ENCODE measurements around the gene TMEM139.
A peak's percentile ranks its signal among the peaks of the same experiment; 100 is the strongest.
"Not testable (repeated sequence)": the region's sequence is repeated elsewhere in the genome, so short reads cannot be mapped to it uniquely, and the experiment has no call there.

TMEM139 gene

DNA sequence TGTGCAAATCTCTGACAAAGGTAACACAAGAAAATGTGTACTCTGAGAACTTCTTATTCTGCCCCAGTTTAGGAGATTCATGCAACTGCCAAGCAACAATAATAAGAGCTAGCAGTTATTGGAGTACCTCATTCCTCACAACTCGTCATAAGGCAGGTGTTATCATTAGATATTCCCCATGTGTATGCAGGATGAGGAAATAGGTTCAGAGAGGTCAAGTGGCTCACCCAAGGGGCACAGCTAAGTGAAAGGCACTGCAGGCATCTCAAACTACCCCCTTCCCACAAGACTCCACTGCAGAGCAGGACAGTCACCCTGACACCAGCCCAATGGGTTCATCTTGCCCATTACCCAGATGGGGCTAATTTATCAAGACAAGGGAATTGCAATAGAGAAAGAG lies 22.9 kb upstream of the TMEM139 start:
- DNase-seq, result no peak

DNA sequence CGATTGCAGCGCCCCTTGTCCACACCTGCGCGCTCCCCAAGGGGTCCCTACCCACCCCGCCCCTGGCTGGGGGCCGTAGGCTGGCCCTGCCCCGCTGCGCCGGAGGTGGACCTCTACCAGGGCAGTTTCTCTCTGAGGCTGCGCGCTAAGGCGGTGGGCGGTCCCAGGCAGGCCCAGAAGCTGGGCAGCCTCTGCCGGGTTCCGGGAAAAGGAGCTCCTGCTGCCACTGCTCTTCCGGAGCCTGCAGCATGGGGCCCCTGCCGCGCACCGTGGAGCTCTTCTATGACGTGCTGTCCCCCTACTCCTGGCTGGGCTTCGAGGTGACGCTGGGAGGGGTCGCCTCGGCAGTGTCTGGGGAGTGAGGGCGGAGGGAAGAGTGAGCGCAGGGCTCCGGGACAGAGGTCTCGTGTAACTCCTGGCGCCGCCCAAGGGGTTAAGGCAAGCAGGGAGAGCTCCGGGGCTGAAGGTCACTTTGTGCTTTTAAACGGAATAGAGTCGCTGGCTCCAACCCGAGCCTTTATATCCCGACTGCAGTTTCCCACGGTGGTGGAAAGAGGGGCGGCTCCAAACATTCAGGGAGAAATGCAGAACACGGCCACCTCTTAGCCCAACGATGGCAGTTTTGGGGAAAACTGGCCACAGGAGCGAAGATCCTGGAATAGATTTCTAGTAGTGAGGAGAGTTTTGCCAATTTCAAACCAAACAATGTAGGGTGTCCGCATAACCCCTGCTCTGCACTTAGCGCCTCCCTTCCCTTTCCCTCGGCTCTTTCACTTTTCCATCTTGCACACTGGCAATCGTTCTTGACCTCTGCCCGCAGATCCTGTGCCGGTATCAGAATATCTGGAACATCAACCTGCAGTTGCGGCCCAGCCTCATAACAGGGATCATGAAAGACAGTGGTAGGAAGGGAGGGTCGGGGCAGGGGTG lies 21.2 kb upstream of the TMEM139 start, which contains the start of gene GSTK1:
TSS of gene GSTK1 (plus strand) at position 176 of the 930 bp plus-strand sequence. CDS start at position 249, 73 bp downstream.
- DNase-seq, result peak; percentile 75 to 82

DNA sequence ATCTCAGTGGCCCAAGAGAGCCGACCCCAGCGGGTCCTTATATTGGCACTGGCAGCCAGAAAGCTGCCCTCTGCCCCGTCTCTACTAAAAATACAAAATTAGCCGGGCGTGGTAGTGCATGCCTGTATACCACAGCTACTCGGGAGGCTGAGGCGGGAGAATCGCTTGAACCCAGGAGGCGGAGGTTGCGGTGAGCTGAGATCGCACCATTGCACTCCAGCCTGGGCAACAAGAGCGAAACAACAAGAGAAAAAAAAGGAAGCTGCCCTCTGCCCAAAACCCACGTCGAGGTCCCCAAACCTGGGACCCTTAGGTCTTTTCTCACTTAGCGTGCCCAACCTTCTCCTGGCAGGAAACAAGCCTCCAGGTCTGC lies 20.6 kb upstream of the TMEM139 start:
- not testable (repeated sequence) for DNase-seq

DNA sequence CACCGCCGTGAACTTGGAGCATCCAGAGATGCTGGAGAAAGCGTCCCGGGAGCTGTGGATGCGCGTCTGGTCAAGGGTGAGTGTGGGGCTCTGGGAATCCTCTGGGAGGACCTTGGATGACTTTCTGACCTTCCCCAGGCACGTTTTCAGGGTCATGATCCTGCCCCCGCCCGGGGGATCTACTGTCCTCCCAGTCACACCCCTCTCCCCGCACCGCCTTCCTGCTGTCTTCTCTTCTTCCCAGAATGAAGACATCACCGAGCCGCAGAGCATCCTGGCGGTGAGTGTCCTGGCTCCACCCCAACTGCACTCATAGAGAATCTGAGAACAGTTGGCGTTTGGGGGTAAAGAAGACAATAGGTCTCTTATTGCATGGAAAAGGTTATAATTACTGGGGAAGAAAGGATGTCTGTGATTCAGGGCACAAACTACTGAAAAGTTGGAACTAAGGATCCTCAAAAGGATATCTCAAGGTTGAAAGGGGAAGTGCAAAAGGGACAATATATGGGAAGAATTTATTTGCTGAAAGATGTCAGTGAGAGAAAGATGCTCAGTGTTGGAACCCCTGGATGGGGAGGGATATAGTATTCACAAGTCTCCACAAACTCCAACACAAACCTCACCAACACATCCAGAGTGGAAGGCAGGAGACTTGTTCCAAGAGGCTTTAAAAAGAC lies 19.6 kb upstream of the TMEM139 start:
- DNase-seq, result no peak

DNA sequence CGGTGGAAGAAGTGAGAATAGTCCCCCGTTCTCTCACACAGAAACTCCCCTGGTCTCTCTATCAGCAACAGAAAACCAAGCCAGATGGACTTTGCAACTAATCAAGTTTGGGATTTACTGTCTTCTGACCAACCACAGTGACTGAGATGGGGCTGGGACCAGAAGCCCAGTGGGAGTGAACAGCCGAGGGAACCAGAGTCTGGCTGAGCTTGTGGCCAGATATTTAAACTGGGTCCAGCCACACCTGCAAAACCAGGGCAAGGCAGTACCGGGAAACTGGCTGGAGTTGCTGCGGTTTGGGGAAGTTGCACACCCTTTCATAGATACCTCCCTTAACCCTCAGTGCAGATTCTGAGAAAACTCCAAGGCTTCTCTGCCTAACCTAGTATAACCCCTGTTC lies 15.5 kb upstream of the TMEM139 start:
- DNase-seq, result no peak

DNA sequence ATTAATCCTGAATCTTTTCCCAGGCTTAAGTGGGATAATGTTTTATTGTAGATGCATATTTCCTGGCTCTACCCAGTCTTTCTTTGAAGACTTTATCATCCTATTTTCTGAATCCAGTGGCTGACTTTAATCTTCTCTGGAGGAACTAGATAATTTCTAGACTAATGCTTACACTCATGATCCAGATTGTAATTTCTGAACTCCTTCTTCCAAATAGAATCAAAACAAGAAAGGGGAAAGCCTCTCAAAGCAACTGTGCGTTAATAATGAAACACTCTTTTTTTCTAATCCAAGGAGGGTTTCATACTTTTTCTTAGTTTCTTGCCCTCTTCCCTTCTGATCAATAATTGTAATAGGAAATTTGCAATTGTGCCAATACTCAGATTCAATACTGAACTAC lies 13.5 kb upstream of the TMEM139 start:
- no peak for DNase-seq

DNA sequence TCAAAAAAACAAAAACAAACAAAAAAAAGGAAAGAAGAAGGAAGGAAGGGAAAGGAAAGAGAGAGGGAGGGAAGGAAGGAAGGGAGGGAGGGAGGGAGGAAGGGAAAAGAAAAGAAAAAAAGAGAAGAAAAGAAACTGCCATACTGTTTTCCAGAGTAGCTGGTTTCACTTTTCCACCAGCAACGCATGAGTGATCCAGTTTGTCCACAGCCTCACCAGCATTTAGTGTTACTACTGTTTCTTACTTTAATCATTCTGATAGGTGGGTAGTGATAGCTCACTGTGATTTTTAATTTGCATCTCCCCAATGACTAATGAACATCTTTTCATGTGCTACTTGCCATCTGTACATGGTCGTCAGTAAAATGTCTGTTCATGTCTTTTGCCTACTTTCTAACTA lies 11.9 kb upstream of the TMEM139 start:
- DNase-seq, result no peak

DNA sequence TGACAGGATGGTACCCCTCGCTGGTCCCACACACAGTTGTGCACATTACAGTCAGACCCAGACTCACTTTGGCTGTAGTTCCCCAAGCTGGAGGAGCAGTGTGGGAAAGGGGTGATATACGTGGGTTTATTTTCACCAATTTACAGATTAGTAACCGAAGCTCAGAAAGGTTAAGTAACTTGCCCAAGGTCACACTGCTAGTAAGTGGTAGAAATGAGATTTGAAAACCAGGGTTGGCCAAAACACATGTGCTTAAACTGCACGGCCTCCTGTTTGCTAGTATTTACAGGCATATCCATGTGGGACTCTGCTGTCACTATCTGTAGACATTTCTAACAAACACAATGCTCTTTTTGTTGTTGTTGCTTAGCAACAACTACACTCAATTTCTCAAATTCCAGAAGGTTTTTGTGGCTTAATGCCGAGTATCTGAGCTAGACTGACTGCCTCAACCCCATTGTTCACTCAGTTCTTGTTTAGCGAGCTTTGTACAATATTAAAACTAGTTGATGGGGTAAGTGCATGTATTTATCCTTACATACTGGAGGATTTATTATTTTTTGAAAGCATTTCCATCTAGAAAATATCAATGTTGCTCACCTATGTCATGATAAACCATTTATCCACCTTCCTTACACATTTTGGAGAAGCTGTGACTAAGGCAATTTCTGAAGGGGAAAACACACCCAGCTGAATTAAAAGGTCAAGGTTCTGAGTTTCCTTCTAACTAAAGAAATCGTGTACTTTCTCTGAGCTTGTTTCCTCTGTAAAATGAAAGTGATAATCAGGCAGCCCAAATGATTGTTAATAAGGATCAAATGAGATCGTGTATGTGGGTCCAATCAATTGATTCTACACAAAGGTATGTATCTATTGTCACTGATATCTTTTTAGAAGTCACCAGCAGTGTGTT lies 5.3 kb upstream of the TMEM139 start:
- peak; percentile 20 to 89 for DNase-seq

DNA sequence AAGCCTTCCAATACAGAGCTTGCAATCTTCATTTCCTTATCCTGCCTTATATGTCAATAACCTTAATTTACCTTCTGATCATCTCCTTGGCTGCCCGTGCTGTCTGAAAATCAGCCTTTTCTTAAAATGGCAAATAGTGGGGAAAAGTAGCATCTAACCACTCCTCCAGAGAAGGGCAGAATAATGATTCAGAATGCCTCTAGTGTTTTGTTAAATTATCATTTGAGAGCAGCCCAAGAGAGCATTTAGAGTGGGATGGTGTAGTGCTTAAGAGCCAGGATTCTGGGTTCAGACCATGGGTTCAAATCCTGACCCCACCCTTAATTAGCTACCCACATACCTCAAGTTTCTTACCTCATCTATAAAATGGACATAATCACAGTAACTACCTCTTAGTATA lies 4.6 kb upstream of the TMEM139 start:
- DNase-seq, result no peak

DNA sequence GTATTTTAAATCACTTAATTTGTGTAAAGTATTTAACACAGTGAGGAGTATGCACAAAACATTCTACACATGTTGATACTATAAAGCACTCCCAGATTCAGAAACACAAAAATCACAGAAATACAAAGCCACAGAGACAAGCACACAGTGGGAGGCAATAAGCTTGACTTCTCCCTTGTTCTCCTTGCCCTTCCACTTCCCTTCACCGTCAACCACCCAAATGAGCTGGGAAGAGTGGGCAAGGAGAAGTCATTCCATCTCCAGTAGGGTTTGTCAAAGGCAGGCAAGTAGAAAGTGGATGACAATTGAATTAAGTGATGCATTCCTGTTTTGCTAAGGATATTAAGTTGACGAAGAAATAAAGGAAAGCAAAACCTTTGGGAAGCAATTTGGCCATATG lies 4.2 kb upstream of the TMEM139 start:
- DNase-seq, result no peak

DNA sequence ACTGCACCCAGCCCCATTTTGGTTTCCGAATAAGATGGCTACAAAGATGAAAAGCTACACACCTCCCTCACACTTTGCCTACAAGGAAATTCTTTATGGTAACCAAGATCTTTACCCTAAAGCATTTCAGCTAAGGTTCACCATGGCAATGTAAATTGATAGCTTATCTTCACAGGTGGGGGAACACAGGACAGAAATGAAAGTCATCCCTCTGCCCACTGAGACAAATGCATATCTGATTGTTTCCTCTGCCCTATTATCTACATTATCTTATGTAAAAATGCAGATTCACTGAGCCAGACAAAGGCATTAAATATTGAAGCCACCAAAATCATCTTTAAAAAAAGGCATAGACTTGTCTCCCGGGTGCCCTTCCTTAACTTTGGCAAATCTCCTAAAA lies 3.2 kb upstream of the TMEM139 start:
- no peak for DNase-seq

DNA sequence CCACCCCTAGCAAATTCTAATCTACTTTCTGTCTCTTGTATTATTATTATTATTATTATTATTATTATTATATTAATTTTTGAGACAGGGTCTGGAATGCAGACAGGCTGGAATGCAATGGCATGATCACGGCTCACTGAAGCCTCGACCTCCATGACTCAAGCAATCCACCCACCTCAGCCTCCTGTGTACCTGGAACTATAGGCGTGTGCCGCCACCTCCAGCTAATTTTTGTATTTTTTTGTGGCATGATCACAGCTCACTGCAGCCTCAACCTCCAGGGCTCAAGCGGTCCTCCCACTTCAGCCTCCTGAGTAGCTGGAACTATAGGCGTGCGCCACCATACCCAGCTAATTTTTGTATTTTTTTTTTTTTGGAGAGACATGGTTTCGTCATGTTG lies 2.6 kb upstream of the TMEM139 start:
- no peak for DNase-seq

DNA sequence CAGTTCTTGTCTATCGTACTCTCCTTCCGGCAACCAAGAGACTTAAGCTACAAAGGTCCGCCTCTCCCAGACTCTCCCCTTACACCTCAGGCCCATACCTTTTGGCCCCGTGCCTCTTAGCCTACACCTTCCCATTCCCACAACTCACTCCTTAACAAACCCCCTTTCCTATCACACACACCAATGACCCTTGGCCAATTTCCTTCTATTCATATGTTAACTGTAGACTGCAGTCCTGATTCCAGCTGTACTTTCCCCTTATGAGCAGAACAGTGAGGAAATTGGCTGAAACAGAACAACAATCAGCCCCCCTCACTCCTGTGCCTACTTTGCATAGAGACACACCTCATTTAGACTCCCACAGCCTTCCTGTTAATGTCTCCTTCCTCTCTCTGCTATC lies 1.4 kb upstream of the TMEM139 start:
- no peak for DNase-seq

DNA sequence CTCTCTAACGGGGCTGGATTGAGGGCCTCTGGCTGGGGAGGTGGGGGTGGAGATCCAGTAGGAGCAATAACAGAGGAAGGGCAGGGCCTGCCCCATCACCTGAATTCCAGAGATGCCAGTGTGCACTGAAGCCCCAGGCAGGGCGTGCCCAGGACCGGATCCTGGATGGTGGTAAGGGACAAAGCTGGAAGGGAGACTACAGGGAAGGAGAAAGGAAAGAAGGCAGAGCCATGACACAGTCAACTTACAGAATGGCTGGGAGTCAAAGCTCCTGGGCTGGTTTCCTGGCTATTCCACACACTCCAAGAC lies 666 bp downstream of the TMEM139 start:
- DNase-seq, result no peak

DNA sequence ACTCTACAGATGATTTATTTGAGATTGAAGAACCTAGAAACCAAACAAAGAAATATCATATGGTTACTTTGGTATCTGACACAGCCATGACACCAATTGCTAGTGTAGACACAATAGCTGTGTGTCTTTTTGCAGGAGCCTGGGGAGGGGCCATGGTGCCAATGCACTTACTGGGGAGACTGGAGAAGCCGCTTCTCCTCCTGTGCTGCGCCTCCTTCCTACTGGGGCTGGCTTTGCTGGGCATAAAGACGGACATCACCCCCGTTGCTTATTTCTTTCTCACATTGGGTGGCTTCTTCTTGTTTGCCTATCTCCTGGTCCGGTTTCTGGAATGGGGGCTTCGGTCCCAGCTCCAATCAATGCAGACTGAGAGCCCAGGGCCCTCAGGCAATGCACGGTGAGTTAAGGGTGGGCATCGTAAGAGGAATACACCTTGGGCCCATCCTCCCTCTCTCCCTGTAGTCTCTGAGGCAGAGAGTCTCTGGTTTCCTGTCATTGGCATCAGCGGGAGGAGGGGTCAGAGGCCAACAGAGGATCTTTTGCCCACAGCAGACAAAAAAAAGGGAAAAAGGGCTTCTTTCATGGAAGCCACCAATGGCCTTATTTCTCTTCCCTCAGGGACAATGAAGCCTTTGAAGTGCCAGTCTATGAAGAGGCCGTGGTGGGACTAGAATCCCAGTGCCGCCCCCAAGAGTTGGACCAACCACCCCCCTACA lies 1.2 kb downstream of the TMEM139 start:
- DNase-seq, result peak; percentile 81 to 84

DNA sequence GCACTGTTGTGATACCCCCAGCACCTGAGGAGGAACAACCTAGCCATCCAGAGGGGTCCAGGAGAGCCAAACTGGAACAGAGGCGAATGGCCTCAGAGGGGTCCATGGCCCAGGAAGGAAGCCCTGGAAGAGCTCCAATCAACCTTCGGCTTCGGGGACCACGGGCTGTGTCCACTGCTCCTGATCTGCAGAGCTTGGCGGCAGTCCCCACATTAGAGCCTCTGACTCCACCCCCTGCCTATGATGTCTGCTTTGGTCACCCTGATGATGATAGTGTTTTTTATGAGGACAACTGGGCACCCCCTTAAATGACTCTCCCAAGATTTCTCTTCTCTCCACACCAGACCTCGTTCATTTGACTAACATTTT lies 1.7 kb downstream of the TMEM139 start:
- DNase-seq, result peak; percentile 38 to 81

DNA sequence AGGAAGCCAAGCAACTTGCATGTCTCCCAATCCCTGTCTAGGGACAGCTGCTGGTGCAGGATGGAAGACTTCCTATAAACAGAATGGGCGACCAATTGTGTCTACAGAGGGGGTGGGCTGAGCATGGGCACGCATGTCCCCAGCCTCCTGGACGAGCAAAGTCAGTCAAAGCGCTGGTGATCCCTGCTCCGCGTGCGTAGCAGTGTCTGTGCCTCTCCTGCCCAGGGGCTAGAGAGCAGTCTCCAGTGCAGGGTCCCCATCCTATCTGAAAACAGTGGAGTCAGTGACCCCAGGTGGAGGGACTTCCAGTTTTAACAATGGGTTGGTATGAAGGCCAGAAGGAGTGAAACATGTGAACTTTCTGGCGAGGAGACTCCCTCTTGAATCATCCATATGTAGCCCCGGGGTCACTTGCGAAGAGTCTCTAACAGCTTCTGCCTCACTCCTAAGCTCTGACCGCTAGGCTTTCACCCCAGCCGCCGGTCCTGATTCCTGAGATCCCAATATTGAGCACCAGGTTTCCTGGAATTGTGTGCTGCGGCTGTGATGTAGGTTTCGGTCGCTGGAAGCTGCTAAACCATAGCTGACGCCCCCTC lies 2.7 kb downstream of the TMEM139 start:
- DNase-seq, result no peak

DNA sequence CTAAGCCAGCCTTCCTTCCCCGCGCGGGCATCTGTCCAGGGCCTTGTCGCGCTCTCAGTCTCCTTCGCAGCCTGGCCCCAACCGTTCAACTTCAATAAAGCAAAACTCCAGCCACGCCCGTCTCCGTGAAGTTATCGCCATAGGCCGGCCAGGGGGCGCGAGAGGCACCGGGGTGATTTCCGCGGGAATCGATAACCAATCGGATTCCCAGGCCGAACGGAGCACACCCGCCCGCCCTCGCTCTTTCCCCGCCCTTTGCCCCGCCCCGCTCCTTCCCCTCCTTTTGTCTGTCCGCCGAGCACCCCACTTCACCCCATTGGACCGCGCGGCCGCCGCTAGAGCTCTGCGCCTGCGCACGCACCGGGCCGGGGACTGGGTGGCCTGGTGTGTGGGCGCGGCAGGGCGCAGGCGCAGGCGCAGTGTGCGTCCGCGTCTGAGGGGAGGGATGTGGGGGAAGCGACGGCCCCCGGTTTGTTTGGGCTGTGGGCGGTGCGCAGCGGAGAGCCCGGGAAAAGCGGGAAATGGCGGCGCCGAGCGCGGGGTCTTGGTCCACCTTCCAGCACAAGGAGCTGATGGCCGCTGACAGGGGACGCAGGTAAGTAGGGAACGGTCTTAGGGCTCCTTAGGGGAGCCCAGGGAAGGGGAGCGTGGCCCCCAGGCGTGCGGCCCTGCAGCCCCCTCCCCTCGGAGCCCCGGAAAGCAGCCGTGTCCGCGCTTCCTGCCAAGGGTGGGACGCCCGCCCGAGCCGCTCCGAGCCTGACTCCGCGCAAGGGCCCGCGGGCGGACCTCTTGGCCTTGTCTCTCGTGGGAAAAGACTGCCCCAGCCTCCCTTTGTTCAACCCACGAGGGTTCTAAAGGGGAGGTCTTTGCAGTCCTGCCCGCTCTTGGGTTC lies 3.4 kb downstream of the TMEM139 start, which contains the start of gene CASP2:
TSS of gene CASP2 (plus strand) at position 417 of the 892 bp plus-strand sequence. CDS start at position 522, 105 bp downstream.
- peak; percentile 95 to 97 for DNase-seq

DNA sequence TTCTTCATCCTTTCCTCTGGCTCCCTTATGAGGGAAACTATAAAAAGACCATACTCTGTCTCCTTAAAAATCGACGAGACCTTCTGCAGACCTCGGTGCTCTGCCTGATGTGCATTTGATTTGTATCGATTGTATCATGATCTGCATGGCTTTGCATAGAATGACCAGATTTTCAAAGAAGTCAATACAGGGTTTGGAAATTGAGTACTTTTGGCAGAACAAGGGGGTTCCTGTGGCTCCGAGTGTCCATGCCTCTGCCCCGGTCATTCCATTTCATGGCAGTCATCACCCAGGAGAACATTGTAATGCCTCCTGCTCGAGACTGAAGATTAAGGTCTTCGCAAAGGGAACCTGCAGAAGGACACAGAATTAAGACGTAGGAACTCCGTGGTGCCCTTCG lies 4.1 kb downstream of the TMEM139 start:
- no peak for DNase-seq

DNA sequence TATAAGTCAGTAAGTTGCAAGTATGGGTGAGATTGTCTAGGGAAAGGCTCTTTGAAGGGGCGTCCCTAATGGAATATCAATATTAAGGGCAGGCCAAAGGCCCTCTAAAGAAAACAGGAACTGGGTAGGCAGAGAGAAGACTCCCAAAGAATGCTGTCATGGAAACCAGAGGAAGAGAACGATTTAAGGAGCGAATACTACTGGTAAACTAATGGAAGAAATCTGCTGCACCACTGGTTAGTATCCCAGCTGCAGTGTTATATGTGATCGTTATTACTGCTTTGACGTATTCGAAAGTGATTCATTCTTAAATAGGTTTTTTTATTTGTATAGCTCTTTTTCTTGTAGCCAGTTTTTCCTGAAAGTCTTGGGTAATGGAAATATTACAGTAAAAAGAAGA lies 4.7 kb downstream of the TMEM139 start:
- DNase-seq, result no peak

DNA sequence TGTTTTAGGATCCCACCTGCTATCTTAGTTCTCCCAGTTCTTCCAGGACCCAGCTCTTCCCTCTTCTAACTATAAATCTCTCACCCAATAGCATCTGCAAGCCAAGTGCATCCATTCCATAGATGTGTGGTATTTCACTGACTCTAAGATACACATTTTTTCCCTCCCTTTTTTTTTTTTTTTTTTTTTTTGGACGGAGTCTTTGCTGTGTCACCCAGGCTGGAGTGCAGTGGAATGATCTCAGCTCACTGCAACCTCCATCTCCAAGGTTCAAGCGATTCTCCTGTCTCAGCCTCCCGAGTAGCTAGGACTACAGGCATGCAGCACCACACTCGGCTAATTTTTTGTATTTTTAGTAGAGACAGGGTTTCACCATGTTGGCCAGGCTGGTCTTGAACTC lies 5.1 kb downstream of the TMEM139 start:
- not testable (repeated sequence) for DNase-seq

Data from hippocampal formation (tissue), 2 donors.